Activated CD4-positive, alpha-beta T cell treated with anti-CD3 and anti-CD28 coated beads, Interleukin-2, amount 50 U/mL, for 16 hours (primary cell): Measurements from ENCODE around the gene SHANK1.
A peak's percentile ranks its signal among the peaks of the same experiment; 100 is the strongest.

Experiments
- DNase-seq: peaks from one replicate; pipeline ENCODE4 v3.0.0-alpha.2; 2020

Gene SHANK1

DNA sequence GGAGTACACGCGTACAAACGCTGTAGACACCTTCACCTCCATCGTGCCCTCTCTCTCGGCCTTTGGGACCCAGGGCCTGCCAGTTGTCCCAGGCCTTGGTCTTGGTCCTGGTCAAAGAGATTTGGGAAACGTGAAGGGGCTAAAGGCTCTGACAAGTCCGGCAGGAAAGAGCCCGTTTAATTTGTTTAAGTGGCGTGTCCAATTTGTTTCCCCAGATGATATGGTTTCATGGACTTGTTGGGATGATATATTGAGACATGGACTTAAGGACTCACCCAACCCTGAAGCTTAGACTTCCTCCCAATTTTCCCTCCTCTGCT is 6.3 kb upstream of the SHANK1 start:
- DNase-seq = no peak

DNA sequence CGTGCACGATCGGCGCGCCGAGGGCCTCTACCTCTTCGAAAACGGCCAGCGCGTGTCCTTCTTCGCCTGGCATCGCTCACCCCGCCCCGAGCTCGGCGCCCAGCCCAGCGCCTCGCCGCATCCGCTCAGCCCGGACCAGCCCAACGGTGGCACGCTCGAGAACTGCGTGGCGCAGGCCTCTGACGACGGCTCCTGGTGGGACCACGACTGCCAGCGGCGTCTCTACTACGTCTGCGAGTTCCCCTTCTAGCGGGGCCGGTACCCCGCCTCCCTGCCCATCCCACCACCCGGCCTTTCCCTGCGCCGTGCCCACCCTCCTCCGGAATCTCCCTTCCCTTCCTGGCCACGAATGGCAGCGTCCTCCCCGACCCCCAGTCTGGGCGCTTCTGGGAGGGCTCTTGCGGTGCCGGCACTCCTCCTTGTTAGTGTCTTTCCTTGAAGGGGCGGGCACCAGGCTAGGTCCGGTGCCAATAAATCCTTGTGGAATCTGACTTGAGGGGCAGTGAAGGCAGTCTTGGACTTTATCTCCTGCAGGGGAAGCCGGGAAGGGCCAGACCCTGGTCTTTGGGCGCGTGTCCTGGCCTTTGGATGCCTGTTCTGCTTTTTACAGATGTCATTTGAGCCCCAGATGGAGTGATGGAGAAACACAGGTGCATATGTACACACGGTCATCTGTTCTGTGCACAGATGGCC is 5.8 kb upstream of the SHANK1 start:
- DNase-seq = no peak

DNA sequence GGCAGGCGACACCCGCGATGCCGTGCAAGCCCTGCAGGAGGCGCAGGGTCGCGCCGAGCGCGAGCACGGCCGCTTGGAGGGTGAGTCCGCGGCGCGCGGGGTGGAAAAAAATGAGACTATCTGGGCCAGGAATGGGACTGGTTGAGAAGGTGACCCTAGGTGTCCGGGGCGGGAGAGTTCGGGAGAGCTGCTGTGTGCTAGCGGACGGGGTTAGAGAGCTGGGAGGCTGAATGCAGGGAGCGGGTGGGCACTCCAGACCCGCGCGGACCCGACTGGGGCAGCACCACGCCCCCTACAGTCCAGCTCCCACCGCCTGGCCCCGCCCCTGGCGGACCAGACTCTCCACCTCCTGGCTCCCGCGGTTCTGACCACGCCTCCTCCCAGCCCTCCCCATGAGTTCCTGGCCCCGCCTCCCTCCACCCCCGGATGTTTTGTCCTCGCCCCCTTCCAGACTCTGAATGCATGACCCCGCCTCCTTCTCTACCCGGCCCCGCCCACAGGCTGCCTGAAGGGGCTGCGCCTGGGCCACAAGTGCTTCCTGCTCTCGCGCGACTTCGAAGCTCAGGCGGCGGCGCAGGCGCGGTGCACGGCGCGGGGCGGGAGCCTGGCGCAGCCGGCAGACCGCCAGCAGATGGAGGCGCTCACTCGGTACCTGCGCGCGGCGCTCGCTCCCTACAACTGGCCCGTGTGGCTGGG is 5.1 kb upstream of the SHANK1 start:
- peak; percentile 99 for DNase-seq

DNA sequence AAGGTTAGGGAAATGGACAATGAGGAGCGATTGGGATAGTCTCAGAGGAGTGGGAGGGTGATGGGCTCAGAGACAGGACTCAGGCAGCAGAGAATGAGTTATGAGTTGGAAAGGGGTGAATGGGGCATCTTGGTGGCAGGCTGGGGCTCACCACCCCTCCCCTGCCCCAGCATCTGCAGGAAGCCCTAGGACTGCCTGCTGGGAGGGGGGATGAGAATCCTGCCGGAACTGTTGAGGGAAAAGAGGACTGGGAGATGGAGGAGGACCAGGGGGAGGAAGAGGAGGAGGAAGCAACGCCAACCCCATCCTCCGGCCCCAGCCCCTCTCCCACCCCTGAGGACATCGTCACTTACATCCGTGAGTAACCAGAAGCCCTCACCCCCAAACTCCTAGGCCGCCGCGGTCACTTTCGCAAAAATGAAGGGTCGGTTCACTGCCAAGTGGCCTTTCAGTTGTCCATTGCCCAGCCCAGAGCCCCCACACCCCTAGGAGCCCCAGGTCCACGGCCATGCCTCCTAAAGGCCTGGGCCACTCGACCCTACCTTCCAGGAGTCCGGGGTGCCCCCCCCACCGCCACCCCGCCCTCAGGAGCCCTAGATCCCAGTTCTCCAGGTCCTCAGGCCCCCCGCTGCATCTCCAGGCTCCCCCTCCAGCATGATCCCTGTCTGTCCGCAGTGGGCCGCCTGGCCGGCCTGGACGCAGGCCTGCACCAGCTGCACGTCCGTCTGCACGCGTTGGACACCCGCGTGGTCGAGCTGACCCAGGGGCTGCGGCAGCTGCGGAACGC is 4.3 kb upstream of the SHANK1 start:
- DNase-seq = no peak

DNA sequence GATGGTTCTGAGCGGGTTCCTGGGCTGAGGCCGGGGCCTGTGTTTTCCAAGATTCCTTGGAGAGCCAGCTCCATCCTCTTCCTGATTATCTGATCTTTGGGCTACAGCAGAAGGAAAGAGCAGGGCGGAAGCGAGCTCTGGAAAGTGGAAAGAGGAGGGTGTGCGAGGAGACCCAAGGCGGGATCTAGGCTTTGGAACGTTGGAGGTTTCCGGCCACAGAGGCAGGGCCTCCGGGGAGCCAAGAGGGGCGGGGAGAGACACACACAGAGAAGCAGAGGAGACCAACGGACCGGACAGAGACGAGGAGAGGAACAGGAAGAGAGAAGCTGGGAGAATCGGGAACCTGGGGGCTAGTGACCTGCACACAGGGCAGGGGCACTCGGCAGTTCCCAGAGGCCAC is 3.5 kb upstream of the SHANK1 start, which contains the start of gene CLEC11A:
CLEC11A (plus strand) TSS at position 296 of the 400 bp plus-strand sequence. CDS start 162 bp downstream, outside the sequence.
- no peak for DNase-seq

DNA sequence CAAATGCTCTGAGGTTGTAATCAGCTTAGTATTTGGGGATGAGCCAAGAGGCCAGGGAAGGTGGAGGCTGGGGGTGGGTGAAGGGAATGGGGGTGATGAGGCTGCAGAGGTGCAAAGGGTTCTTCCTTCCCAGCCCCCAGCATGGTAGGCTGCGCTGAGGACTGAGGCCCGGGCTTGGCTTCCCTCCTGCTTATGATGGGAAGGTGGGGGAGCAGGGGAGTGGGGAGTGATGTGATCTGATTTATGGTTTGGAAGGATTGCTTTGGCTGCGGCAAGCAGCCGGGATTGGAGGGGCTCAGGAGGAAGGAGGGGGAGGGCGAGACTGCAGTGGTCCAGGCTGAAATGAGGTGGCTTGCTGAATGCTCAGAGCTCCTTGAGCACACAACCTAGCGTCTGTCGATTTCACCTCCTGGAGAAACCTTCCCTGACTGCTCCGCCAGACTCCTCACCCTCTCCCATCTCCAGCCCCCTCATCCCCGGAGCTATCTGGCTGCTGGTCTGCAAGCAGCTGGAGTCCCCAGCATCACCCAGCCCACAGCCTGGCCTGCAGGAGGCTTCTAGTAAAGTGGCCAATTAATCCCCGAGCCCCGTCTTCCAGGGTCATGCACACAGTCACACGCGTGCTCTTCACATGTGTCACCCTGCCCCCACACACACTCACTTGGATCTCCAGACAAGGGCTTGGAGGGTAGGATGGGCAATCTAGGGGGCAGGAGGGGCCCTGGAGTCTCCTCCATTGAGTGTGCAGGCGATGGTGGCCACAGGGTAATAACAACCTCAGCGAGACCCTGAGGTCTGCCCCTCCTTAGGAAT is 2.8 kb upstream of the SHANK1 start:
- no peak for DNase-seq

DNA sequence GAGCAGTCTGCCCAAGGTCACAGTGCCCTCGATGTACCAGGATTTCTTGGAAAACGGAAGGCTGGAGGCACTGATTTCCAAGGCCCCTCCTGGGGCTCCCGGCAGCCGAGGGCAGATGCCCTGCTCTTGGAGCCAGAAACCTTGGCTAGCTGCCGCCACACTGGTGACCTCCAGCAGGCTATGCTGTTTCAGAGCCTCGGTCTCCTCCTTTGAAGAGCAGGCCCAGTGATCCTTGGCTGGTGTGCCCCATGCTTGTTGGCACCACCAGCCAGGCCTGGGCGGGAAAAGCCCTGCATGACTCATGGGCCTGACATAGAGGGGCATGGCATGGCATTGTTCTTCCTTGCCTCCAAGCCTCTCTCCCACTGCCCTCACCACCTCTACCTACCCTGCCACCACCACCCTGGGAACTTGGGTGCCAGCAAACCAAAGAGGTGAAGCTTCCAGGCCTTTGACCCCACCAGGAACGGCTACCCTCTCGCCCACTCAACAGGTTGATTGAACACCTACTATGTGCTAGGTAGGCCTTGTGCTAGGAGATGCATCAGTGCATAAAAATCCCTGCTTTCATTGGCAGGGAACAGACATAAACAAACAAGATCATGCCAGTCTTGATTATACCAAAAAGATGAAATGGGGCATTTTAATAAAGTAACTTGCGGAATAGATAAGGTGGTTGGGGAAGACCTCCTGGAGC is 2.0 kb upstream of the SHANK1 start:
- DNase-seq = no peak

DNA sequence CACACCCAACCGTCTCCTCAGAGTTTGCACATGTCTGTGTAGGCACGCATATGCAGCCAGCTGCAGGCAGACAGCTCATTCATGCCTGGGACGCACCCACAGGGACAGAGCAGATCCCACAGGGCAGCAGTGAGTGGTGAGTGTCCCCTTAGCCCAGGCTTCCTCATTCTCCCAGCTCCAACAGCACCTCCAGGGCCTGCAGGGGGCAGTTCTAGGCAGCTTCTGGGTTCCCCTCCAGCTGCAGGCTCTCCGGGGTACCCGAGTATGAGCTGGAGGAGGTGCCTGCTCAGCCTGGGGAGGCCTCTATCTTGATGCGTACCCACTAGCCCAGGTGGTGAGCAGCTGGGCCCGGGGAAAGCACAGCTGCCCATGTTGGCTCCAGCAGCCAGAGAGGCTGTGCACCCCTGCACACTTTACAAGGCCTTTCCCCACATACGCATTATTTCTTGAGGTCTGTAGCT is 1.3 kb upstream of the SHANK1 start:
- DNase-seq = no peak

DNA sequence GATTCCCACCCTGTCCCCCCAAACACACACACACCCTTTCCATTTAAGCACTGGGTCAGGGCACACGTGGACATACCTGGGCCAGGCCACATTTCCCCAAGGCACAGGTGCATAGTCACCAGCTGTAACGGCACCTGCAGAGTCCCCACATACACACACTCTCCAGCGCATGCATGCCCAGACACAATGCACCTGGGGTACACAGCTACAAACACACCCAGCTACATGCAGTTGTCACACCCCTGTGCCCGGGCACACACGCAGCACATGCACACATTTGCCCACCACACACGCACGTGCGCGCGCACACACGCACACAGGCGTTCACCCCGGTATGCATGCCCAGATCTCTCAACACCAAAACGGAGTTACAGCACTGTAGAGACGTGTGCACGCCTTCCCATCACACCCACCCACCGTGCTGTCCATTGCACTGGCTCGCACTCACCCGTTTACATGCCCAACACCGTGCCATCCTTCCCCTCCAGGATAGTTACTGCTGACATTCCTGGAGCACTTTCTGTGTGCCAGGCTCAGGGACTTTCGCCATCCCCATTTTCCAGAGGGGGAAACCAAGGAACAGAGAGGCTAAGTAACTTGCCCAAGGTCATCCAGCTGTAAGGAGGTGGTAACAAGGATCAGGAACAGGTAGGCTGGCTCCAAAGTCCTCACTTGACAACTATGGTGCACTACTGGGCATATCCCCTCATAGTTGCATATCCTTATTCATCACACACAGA is 749 bp upstream of the SHANK1 start:
- DNase-seq = no peak

DNA sequence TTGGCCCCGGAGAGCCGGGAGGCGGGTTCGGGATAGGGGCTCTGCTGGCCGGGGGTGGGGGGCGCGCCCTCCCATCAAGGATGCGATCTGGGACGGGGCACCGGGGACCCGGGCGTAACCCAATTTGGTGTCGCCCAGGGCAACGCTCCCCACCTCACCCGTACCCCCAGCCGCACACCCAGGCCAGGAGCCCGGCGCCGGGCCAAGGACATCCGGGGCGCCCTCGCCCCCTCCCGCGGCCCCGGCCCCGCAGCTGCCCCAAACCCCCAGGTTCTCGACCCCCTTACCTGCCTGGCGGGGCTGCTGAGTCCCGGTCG is 525 bp downstream of the SHANK1 start:
- DNase-seq = no peak

DNA sequence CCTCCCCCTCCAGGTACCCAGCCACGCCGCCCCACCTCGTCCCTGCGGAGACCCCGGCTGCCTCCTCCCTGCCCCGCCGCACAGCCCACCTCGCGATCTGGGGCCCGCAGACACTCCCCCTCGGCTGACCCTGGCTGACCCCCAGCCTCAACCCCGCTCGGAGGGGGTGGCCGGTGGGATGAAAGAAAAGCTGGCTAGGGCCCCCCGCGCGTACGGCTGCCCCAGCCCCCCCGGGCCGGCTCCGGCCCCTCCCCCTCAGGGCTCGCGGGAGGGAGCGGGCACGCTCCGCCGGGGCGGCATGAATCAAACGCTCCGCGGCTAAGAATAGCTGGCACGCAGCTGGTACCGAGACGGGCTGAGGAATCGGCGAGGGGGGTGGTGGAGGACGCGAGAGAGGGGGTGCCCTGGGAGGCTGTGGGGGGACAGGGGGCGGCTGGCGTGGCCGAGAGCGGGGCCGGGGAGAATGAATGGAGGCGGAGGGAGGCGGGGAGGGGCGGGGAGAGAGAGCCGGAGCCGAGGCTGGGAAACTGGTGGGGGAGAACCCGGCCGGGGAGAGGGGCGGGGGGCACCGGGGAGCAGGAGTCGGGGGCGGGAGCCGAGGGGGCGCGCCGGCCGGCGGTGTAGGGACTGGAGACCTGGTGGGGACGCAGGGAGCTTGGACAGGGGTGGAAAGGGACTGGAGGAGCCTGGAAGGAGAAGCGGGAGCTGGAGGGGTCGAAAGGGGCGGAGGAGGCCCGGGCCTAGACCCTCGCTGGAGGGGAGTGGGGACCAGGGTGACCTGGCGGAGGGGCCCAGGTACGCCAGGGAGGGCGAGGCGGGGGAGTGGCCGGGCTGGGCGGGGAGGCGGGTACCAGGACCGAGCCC is 1.1 kb downstream of the SHANK1 start:
- DNase-seq = no peak

DNA sequence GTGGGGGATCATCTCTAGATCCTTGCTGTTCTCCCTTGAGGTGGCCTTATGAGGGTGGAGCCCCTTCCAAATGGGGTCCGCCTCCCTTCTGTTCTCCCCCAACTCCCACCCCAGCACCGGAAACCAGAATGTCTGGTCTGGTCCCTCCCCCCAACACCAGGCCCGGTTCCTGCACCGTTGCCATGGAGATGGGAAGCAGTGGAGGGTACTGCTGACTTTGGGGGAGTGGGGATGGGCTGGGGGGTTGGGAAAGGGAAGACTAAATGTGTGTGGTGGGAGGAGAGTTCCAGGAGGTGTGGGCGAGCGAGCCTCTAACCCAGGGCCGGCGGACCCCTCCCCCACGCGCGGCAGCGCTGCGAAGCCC is 1.7 kb downstream of the SHANK1 start:
- no peak for DNase-seq

DNA sequence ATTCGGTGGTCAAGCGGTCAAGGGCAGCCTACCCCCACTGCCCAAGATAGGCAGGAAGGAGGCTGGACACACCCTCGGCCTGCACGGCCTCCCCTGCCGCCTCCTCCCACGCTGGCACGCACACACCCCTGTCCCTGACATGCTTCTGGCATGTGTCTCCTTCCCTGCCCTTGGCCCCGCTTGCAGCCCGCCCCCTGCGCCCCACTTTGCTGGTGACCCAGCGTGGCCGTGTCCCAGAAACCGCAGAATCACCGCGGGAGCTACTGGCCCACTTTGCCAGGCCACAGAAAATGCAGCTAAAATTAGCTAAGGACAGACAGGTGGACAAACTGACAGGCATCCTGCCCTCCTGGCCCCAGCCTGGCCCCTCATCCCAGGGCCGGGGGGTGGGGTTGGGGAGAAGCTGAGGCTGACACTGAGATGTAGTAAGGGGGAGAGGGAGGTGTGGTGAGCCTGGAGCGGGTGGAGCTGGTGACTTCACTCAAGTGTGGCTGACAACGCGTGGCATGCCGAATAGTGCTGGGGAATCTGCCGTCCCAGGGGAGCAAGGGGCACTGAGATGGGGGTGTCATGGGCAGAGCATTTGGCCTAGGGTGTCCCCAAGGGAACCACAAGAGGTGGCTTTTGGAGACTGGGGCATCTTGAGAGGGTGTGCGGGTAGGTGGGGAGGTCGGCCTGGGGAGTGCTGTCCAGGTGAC is 2.4 kb downstream of the SHANK1 start:
- DNase-seq = no peak

DNA sequence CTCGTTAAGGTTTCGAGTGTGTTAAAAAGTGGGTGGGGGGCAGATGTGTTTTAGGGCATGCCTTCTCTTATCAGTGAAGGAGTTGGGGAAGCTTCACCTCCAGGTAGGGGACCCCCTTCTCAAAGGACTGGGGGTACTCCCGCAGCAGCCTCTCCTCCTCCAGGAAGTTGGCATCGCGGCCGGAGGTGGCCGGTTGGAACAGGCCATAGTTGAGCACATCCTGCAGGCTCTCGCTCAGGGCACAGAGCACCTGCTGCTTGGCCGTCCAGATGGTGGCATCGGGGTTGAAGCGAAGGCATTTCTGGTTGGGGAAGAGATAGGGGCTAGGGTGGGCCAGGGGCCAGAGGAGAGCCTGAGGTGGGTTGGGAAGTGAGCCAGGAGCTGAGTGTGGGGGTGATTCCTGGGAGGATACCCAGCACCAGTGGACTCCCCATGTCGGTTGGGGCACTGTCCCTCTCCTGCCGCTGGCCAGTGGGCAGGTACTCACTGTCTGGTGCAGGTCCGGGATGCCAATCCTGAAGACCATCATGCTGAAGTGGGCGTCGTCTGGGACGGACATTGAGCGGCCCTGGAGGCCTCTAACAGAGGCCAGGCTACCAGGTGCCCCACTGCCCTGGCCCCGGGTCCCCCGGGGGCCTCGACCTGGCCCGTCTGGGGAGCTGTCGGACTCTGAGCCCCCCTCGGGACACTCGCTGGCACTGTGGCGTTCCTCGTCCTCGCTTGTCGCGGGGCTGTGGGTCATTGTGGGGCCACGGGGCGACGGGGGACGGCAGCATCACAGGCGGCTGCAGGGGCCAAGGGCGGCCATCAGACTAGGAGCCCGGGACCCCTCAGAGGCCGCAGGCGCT is 3.2 kb downstream of the SHANK1 start:
- DNase-seq = no peak

DNA sequence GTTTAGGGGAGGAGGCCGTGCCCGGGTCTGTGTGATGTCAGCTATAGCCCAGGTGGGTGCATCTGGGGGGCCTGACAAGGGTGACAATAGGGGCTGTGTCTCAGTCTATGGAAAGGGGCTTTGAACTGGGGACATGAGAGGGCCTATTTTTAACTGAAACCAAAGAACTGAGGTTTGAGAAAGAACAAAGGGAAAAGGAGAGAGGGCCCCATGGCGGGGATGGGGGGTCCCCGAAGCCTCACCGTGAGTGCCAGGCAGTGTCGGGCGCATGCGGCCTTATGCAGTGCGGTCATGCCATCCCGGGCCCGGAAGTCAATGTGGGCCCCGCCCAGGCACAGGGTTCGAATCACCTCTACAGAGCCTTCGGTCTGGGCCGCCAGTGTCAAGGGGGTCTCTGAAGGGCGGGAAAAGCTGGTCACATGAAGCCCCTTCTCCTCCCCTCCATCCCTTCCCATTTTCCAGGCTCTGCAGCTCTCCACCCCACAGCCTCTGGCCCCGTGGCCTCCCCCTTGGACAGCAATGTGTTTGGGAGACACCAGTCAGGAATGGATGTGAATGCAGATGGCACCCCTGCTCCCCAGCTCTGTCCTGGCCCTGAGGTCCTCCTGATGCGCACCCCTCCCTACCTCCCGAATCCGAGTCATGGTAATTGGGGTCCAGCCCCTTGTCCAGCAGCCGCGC is 5.9 kb downstream of the SHANK1 start:
- no peak for DNase-seq

DNA sequence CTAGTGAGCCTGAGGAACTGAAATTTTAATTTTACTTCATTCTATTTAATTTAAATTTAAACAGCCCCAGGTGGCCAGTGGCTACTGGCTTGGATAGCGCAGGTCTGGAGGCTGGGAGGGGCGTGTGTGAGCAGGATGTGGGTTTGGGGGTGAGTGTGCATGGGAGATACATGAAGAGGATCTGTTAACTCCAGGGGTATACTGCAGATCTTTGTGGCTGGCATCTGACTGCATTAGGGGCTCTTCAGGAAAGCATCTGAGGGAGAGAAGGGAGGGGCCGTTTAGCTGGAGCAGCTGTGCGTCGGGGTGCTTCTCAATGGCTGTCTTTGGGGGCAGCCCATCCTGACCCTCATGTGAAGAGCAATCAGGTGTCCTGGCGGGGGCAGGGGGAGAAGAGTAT is 6.8 kb downstream of the SHANK1 start:
- DNase-seq = no peak

DNA sequence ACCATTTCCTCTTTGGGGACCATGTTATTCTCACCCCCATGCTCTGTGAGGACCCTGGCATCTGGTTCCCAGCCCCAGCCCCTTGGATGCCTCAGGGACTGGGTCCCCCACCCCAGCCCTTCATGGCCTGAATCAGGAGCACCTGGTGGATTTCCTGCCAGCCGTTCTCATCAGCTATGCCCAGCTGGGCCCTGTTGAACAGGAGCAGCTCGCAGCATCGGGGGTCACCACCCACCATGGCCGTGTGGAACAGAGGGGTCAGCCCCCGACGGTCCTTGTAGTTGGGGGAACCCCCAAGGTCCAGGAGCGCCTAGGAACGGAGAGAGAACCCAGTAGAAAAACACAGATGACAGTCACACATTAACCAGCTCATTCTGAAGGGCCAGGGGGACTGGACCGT is 7.8 kb downstream of the SHANK1 start:
- DNase-seq = no peak

DNA sequence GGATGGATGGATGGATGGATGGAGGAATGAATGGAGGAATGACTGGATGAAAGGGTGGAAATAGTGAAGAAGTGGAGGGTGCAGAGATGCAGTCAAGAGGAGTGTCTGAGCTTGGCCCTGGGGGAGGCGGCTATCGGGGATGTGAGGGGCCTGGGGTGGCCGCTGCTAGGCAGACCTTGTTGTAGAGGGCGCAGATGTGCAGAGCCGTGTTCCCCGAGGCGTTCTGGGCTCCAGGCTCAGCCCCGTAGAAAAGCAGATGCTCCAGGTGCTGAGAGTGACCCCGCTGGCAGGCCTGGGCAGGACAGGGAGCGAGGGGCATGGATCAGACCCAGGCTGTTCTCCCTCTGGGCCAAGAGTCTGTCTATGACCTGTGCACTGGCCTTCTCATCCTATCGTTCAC is 8.4 kb downstream of the SHANK1 start:
- no peak for DNase-seq

DNA sequence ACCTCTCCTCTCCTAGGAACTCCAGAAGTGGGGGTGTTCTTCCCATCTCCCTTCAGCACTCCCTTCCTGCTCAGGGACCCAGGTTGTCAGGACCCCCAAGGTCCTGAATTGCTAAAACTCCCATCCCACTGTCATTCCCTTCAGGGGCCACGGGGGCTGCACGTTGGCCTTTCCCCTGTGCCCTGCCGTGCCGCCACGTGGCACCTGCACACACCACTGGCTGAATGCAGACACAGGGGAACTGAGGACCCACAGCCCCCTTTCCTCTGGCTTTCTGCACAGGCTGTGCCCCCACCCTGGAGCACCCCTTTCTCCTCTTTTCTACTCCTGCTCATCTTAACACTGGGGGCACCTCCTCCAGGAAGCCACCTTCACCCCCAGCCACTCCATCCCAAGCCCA is 9.0 kb downstream of the SHANK1 start:
- no peak for DNase-seq
